GM18861 (cell line): ENCODE data around the gene VPS41.
"Not testable (repeated sequence)": the region's sequence is repeated elsewhere in the genome, so short reads cannot be mapped to it uniquely, and the experiment has no call there.

Source experiments
- ATAC-seq: cut with Tn5 transposase; IDR thresholded peaks from one replicate; pipeline ENCODE4 v1.9.1; 2021; ENCODE audit not compliant: unreplicated experiment

Gene VPS41

DNA sequence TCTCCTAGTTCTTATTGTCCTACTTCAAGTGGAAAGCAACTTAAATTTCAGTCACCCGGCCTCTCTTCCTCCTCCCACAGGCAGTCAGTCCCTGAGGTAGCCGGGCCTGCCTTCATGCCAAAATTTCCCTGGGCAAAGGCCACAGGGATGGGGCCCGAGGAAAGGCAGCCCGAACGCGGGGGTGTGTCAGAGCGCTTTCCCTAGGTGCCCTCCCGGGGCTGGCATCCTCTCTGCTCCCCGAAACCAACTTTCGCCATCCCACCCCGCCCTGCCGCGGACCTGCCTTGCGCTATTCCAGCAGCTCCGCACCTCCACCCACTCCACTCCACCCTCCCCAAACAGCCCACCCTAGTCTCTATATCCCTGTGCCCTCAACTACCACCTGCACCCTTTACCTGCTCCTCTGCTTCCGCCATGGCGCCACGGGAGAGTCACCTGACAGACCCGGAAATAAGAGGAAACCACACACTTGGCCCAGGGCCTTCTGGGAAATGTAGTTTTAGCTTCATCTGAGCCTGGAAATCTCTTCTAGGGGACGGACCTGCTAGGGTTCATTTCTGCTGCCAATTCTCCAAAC is at the start of gene VPS41:
VPS41 (minus strand) TSS at position 433 of the 577 bp plus-strand sequence; CDS start at position 416, 17 bp downstream.
- ATAC-seq = peak; percentile 95

DNA sequence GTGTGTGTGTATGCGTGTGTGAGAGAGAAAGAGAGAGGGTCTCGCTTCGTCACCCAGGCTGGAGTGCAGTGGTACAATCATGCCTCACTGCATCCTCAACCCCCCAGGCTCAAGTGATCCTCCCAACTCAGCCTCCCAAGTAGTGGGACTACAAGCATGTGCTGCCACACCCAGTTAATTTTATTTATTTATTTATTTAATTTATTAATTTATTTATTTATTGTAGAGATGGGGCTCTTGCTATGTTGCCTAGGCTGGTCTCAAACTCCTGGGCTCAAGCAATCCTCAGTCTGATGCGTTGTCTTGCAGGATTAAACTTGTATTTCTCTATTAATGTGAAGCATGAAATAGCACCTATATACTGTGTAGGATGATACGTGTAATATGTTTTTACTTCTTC is 46.9 kb upstream of the VPS41 start:
- no peak for ATAC-seq

DNA sequence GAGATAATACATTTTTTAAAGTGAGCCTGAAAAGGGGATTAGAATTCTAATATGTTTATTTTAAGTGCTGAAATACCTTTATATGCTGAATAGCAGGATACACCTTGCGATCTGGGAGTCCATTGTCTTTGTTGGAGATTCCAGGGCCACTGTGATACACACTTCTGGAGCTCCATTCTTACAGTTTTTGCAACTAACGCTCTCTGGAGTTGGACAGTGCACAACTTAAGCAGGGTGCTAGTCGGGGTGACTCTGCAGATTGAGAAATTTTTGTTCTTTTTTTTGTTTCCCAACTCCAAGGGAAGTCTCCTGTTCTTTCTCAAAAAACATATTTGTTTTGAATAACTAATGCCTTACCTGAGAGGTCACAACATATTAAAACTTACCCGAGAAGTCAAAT is 45.0 kb upstream of the VPS41 start:
- ATAC-seq = no peak

DNA sequence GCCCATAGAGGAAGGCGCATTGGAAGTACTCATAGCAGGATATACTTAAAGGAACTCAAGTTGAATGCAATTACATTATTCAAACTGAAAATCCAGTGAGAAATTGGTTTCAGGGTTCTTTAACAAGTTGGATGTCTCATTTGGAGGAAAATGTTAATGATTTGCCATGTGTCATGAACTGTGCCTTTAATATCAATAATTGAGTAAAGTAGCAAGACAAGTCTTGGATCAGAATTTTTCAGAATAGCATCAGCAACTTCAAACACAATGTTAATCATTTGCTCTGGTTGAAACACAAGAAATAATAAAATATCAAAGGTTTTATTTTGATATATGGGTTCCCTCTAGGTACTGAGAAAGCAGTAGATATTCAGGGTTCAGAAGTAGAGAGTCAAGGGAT is 44.2 kb upstream of the VPS41 start:
- ATAC-seq = no peak

DNA sequence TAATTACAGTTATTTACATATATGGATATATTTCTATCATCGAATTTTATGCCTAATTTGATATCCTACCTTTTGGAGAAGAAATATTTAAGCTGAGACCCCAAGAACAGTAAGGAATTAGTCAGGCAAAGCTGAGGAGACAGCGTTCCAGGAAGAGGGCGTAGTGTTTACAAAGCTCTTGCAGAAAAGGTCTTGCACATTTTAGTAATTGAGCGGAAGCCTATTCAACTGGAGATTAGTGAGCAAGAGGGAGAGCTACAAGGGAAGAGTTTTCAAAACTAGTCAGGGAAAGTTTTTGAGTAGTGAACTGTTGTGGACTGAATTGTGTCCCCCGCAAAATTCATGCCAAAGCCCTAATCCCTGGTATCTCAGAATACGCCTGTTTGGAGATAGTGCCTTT is 42.2 kb upstream of the VPS41 start:
- ATAC-seq = no peak

DNA sequence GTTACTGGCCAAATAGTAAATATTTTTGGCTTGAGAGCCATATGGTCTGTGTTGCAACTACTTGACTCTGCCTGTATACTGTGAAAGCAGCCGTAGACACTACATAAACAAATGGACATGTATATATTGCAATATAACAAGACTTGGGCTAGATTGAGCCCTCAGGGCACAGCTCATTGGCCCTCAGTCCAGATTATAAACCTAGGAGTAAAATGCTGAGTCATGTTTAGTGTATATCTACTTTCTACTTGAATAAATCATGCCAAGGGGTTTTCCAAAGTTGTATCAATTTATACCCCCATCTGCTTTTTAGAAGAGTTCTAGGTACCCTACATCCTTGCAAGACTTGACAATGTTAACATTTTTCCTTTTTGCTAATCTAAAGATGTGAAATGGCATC is 41.3 kb upstream of the VPS41 start:
- no peak for ATAC-seq

DNA sequence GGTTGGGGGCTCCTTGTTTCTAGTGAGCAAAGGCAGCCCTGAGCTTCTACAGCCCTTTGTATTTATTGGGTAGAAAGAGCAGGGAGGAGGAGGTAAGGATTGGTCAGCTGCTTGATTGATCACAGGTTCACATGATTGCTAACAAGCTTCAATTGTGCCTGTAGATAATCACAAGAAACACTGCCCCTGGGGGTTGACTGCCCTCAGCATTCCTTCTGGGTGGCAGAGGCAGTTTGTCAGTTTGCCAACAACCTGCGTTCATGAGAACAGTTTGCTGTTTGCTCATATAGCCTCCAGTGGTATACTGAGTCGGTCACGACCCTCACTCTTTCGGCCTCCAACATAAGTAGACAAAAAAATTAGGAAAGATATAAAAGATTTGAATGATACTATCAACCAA is 38.5 kb upstream of the VPS41 start:
- not testable (repeated sequence) for ATAC-seq

DNA sequence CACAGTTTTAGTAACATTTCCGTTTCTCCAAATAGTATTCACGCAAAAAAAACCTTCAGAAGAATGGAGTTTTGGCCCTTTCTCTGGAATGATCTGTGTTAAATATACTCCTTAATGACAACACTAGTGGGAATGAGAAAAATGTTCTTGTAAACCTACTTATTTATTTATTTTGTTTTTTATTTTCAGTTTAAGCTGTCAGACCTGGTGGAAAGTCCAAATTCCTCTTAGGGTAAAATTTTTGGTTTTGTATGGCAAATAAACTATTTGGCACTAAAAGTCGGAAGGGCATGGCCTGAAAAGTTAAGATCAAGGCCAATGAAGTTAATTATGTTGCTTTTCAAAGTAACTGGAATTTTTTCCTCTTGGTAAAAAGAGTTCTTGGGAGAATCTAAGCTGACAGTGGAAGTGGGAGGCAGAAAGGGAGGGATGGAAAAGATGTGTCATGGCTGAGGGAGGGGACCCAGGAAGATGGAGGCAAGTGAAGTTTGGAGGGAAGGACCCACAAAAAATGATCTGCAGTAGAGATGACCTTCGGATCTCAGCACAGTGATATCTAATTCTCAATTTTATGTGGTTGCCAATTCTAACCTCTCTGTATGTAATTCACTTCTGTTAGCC is 33.5 kb upstream of the VPS41 start:
- no peak for ATAC-seq

DNA sequence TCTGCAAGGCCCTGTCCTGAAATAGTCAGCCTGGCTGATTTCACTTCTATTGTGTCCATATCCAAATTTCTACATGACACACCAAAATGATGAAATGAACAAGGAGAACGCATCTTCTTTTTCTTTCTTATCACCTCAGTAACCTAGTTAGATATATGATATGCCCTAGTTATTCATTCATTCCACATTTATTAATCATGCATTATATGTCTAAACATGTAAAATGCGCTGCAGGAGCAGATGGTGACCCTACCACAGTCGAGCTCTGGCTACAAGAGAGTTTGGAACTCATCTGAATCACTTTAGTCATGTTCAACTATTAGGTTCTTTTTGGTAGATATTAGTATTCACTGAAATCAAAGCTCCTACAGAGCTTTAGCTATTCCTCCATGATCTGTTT is 31.8 kb upstream of the VPS41 start:
- no peak for ATAC-seq

DNA sequence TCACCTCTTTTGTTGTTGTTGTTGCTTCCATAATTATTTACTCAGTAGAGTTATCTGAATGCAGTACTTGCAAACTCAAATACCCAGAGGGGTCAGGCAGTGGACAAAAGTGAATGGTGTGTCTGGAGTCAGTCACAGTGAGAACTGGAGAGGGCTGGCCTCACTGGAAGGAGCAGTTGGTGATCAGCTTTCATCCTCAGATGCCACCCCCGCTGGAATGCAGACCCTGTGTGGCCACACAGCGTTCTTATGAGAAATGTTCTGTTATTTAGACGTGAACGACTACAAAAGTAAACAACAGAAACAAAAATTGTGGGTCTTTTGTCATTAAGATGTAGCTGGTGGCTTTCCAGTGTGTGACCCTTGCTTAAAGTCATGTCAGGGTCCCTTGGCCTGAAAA is 29.6 kb upstream of the VPS41 start:
- ATAC-seq = no peak

DNA sequence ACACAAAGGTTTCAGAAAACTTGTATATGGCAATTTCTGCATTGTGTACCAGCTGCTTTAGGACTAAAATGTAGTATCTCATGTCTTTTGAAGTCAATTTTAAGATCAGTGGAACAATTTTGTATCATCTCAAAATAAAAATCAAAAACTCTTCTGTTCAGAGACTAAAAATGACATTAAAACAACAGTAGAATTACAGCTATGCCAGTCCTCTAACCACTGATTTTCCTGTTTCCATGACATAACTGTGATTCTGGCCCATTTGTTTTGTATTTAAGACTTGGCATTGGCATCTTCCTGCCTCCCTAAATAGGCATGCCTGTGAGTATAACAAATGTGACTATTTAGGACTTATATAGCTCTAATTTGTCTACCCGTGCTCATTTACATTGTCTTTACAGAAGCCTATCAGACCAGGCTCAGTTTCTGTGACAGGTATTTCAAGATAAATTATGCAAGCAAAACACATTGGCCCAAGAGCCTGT is 29.1 kb upstream of the VPS41 start:
- ATAC-seq = no peak

DNA sequence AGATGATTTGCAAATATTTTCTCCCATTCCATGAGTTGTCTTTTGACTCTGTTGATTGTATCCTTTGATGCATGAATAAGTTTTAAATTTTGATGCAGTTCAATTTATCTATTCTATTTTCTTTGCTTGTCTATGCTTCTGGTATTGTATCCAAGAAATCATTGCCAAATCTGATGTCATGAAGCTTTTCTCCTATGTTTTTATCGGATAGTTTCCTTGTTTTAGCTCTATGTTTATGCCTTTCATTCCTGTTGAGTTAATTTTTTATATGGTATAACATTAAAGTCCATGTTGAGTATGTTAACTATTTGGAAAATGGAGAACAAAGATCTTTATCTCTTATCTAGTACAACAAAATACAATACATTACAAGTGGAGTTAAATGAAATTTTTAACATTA is 27.6 kb upstream of the VPS41 start:
- ATAC-seq = no peak

DNA sequence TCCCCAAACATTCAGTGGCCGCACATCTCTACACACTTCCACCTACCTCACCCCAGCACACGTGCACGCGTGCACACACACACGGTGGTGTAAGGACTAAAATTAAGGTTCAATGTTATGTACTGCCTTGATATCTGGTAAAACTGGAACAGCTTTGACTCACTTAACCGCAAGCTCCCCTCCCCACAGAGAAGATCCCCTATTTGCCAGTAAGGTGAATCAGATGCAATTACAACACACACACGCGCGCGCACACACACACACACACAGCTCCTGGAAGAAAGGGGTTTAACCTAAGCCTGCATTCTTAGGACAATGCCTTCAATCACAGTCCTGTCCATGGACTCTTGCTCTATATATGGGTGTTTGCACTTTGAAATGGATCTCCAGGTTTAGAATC is 25.5 kb upstream of the VPS41 start:
- ATAC-seq = no peak

DNA sequence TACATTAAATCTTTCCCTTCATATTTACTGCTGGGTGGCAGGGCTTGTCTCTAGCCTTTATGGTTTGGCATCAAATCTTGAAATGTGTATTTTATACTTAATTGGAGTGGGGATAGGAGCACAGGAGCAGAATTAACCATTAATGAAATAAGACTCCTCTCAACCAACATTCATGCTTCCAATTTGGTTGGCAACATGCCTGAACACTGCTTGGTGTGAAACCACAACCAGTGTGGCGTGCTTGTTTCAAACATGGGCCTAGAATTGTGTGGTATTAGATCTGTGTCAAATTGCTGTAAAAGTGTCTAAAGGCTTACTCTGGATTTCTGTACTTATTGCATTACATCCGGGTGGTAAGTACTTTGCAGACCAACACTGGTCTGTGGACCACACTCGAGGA is 25.1 kb upstream of the VPS41 start:
- ATAC-seq = no peak

DNA sequence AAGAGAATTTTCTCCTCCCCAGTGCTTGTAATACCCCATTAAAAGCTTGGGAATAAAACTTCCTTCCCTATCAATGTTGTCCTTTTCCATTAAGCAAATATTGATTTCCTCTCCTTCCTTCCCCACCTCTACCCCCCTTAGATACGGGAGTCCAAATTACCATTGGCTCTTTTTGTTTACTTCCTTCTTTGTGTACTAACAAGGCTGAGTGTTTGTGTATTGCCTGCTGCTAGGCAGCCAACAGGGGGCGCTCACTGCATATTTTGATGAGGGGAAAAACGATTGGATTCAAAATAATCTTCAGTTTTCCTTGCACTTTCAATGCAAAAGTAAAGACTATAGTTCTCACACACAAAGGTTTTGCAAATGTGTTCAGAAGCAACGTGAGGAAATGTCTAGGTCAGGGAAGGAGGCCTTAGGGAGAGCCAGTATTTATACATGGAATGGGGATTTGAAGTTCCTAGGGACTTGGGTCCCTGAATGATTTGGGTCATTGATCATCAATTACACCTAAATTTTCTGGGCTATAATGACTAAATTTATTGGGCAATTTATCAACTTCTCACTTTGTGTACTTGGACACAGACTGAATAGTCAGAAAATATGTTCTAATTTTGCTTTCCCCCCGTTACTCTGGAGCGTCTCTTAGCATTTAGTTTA is 23.6 kb upstream of the VPS41 start:
- no peak for ATAC-seq

DNA sequence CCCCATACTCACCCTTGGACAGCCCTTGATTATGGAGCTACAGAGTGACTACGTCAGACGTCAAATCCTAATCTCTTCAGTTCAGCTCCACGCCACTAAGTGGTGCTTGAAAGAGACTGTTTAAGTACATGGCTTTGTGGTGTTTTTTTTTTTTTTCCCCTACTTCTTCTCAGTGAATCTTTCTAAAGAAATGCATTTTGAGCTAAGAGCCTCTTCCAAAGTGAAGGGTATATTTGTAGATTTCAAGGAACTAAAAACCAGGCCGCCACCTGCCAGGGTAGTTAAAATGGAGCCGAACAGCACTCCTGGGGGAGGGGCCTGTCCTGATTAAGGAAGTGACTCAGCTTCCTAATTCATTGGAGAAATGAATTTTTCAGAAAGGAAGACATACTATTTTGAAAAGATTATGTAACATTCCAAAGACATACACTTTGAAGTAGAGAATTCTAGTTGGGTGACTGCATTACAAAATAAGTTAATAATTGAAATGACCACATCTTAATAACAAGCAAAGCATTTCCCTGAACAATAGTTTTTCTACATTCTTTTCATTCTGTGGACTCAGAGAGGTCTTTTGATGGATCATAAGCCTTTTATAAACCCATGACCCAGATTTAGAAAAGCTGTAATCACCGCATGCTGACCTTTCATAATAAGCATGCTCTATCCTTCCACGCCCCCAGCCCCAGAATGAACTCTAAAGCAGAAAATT is 20.6 kb upstream of the VPS41 start:
- no peak for ATAC-seq

DNA sequence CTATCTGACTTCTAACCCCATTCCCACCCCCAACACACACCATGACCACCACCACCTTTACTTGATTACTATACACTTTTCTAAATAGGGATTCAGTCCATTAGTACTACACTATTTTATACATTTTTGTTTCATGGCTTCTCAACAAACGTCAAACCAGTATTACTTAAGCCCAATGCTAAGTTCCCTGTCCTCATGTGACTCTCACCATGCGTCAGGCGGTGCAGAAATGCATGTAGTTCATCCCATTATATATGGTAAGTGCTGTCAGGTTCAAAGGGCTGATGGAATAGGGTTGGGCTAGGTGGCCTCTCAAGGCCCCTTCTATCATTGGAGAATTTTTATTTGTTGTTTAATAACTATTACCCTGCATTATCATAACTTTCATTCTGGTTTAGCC is 19.5 kb upstream of the VPS41 start:
- no peak for ATAC-seq

DNA sequence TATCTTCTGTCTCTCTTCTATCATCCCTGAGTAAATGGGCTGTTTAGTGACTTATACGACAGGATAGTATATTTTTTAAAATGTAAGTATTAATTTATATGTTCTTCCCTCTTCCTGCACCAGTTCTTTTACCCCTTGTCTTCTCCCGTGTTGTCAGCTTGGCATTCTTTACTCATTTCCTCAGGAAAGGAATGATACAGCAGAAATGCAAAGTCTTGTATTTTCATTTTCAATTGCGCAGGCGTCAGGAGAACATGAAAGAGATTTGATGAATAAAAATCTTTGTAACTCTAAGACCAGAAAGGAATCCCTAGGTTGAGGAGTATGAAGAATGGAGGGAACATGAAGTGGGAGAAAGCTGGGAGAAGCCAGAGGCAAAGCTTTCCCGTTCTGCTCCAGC is 18.8 kb upstream of the VPS41 start:
- ATAC-seq = no peak

DNA sequence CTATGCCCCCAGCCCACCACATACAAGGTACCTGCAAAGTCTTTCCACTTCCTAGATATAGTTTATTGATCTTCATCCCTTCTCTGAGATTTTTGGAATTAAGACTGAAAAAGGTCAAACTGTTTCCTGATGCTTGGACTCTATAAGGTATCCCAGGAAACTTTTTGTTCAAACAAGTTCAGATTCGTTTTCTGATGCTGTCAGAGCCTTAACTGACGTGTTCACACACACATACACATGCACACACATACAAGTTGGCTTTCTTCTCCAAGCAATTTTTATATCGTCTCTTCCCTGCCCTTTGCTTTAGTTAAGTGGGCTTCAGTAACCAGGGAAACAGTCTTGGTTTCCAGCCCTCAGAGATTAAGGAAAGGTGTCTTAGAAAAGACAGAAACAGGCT is 11.7 kb upstream of the VPS41 start:
- ATAC-seq = no peak

DNA sequence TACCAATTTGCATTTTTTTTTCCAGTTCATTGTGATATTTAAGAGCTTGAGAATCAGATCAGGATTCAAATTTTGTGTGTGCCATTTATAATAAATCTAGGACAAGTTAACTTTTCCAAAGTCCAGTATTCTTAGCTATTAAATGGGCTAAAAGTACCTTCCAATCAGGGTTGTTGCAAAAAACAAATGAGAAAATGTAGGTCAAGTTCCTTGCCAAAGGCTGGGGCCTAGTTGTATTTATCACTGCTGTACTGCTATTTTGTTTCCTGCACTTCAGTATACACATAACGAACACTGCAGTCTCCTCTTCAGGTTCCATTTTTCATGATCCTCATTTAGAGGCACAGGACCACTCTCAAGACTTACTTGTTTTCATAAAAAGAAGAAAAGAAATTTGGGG is 7.4 kb upstream of the VPS41 start:
- ATAC-seq = no peak

DNA sequence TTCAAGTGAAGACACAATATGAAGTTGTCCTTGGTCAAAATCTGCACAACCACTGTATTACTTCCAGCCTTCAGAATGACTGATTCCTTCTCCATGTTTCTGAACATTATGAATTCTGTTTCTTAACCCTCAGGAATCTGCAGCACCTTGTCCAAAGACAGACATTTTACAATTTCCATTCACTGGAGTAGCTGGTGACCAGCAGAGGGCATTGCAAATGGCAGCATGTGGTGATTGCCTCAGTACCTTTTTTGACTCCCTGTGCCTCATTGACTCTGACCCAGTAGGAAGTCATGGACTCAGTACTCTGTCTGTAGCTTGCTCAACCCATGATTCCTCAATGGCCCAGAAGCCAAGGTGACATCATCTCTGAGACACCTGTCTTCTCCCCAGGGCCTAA is 879 bp upstream of the VPS41 start:
- no peak for ATAC-seq

DNA sequence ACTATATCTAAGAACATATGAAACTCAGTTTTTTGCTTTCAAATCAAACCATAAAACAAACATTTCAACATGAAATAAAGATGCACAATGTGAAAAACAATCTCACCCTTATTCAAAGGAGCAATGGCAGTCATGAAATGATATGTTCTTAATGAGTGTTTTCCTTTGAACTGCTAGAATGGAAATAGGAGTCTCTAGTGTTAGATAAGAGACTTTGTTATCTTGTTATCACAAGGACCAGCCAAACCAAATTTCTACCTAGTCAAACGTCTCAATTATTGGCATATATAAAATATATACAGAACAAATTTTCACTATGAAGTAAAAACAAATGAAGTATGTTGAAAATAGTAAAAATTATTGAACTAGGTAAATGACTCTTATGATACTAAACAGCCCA is 1.2 kb downstream of the VPS41 start:
- ATAC-seq = no peak
